ENCODE results near the gene PLA2G1B.

- no peak for TF ChIP-seq POLR2A (IDR thresholded peaks at IDR 0.05)
- TF ChIP-seq, protein P1, sequence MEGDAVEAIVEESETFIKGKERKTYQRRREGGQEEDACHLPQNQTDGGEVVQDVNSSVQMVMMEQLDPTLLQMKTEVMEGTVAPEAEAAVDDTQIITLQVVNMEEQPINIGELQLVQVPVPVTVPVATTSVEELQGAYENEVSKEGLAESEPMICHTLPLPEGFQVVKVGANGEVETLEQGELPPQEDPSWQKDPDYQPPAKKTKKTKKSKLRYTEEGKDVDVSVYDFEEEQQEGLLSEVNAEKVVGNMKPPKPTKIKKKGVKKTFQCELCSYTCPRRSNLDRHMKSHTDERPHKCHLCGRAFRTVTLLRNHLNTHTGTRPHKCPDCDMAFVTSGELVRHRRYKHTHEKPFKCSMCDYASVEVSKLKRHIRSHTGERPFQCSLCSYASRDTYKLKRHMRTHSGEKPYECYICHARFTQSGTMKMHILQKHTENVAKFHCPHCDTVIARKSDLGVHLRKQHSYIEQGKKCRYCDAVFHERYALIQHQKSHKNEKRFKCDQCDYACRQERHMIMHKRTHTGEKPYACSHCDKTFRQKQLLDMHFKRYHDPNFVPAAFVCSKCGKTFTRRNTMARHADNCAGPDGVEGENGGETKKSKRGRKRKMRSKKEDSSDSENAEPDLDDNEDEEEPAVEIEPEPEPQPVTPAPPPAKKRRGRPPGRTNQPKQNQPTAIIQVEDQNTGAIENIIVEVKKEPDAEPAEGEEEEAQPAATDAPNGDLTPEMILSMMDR (IDR thresholded peaks at IDR 0.05), result no peak
- no peak for TF ChIP-seq POLR2AphosphoS5 (IDR thresholded peaks at IDR 0.05)
- no peak for TF ChIP-seq EP300 (IDR thresholded peaks at IDR 0.05)
Measured at GRCh38 chr12:120373683-120374082, 46.1 kb upstream of the PLA2G1B start.

Measured in sigmoid colon (tissue), 4 donors.